Parathyroid adenoma (tissue), 2 donors: Measurements from ENCODE around the gene SUSD2.

ENCODE experiments used
- H2AFZ ChIP-seq: fragments of 300-600 bp; sonication (generic); one replicate; pipeline ENCODE4 v1.7.0; 2017; ENCODE audit warnings: antibody characterized with exemption, mild to moderate bottlenecking
- H3K27ac ChIP-seq: fragments of 300-600 bp; sonication (generic); one replicate; pipeline ENCODE4 v1.7.0; 2017
- H3K27me3 ChIP-seq: fragments of 300-600 bp; sonication (generic); one replicate; pipeline ENCODE4 v1.7.0; 2017; ENCODE audit warnings: low read length; ENCODE audit not compliant: control insufficient read depth, insufficient read depth
- H3K36me3 ChIP-seq: fragments of 300-600 bp; sonication (generic); one replicate; pipeline ENCODE4 v1.7.0; 2017; ENCODE audit warnings: low read length; ENCODE audit not compliant: control insufficient read depth, insufficient read depth
- H3K4me1 ChIP-seq: fragments of 300-600 bp; sonication (generic); one replicate; pipeline ENCODE4 v1.7.0; 2017; ENCODE audit warnings: control low read depth
- H3K4me2 ChIP-seq: fragments of 300-600 bp; sonication (generic); one replicate; pipeline ENCODE4 v1.7.0; 2017; ENCODE audit warnings: low read length
- H3K4me3 ChIP-seq: fragments of 300-600 bp; sonication (generic); one replicate; pipeline ENCODE4 v1.7.0; 2017; ENCODE audit warnings: low read depth, low read length
- H3K79me2 ChIP-seq: fragments of 300-600 bp; sonication (generic); one replicate; pipeline ENCODE4 v1.7.0; 2017; ENCODE audit warnings: control low read depth
- H3K9ac ChIP-seq: fragments of 300-600 bp; sonication (generic); one replicate; pipeline ENCODE4 v1.7.0; 2017; ENCODE audit warnings: mild to moderate bottlenecking
- H3K9me3 ChIP-seq: fragments of 300-600 bp; sonication (generic); one replicate; pipeline ENCODE4 v1.7.0; 2017; ENCODE audit warnings: low read length; ENCODE audit not compliant: control insufficient read depth
- CTCF ChIP-seq: fragments of 300-600 bp; sonication (generic); IDR thresholded peaks from one replicate; pipeline ENCODE4 v1.7.0; 2017; ENCODE audit warnings: antibody characterized with exemption, mild to moderate bottlenecking
- donor health status: primary hyperparathyroidism.

Gene SUSD2

GRCh38 chr22:24149198-24149590, 32.1 kb upstream of the SUSD2 start:
- no peaks in the 10 kb centered on the region for H3K27me3 ChIP-seq
- no peaks in the 10 kb centered on the region for H3K79me2 ChIP-seq
- H3K4me3 ChIP-seq = no peak overlapping the region
- no peak overlapping the region for H2AFZ ChIP-seq
- no peak overlapping the region for H3K9ac ChIP-seq
- no peak overlapping the region for H3K27ac ChIP-seq
- H3K4me2 ChIP-seq = no peak overlapping the region
- H3K9me3 ChIP-seq = no peaks in the 10 kb centered on the region
- TF ChIP-seq CTCF = no peak
- H3K4me1 ChIP-seq = peaks cover 8% of the 10 kb centered on the region
- no peaks in the 10 kb centered on the region for H3K36me3 ChIP-seq

DNA sequence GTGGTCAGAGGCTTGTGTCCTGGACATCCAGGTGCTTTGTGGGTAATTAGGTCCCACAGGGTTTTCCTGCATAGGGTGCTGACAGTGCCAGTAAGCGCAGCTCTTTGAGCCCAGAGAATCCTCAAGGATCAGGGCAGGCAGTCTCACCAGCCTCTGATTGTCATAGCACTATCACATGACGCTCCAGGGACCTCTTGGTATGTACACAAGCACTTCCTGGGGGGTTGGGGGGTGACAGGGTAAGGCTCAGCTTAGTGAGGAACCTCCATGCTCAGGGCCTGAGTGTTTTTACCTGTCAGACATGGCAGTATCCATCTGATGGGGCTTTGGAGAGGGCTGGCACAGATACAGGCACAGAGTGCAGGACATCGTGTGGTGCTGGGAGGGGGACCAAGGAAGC, 27.9 kb upstream of the SUSD2 start:
- Histone ChIP-seq H3K4me2 (no peak overlapping the region), H3K27me3 (no peaks in the 10 kb centered on the region), H2AFZ (no peak overlapping the region), H3K4me1 (peaks cover 3% of the 10 kb centered on the region), H3K4me3 (no peak overlapping the region), H3K27ac (no peak overlapping the region), H3K9me3 (no peaks in the 10 kb centered on the region), H3K36me3 (no peaks in the 10 kb centered on the region), H3K9ac (no peak overlapping the region), H3K79me2 (peaks cover 2% of the 10 kb centered on the region)
- TF ChIP-seq CTCF = no peak

GRCh38 chr22:24153959-24154358, 27.3 kb upstream of the SUSD2 start:
- no peak overlapping the region for H3K9ac ChIP-seq
- no peak overlapping the region for H3K4me2 ChIP-seq
- H3K27me3 ChIP-seq = no peaks in the 10 kb centered on the region
- H2AFZ ChIP-seq = no peak overlapping the region
- H3K4me1 ChIP-seq = peaks cover 3% of the 10 kb centered on the region
- H3K79me2 ChIP-seq = peaks cover 2% of the 10 kb centered on the region
- no peak for TF ChIP-seq CTCF
- no peak overlapping the region for H3K27ac ChIP-seq
- H3K4me3 ChIP-seq = no peak overlapping the region
- no peaks in the 10 kb centered on the region for H3K9me3 ChIP-seq
- no peaks in the 10 kb centered on the region for H3K36me3 ChIP-seq

DNA sequence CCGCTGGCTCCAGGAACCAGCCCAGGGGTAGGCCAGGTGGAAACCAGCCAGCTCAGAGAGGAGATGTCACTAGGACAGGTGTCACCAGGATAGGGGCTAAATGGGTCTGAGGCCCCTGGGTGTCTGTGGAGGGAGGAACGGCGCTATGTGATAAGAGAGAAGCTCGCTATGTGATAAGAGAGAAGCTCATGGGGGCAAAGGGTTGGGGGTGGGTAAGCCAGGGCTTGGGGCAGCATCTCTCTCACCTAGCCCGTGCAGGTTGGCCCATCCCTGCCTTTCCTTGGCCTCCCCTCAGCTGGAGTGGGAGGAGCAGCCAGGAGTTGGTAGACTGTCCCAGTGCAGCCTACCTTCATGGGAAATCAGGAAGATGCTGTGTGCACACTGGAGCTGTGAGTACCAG, 26.5 kb upstream of the SUSD2 start:
- H3K36me3 ChIP-seq = no peaks in the 10 kb centered on the region
- H3K9me3 ChIP-seq = no peaks in the 10 kb centered on the region
- H2AFZ ChIP-seq = no peak overlapping the region
- H3K4me1 ChIP-seq = peaks cover 3% of the 10 kb centered on the region
- no peak for TF ChIP-seq CTCF
- H3K4me3 ChIP-seq = no peak overlapping the region
- no peaks in the 10 kb centered on the region for H3K27me3 ChIP-seq
- H3K79me2 ChIP-seq = peaks cover 2% of the 10 kb centered on the region
- no peak overlapping the region for H3K9ac ChIP-seq
- H3K27ac ChIP-seq = no peak overlapping the region
- H3K4me2 ChIP-seq = no peak overlapping the region

- no peaks in the 10 kb centered on the region for H3K27me3 ChIP-seq
- peaks cover 3% of the 10 kb centered on the region for H3K4me1 ChIP-seq
- no peaks in the 10 kb centered on the region for H3K9me3 ChIP-seq
- TF ChIP-seq CTCF = peak; percentile 19
- no peaks in the 10 kb centered on the region for H3K36me3 ChIP-seq
- peak overlapping the region; percentile 28 for H3K4me3 ChIP-seq
- peak overlapping the region; percentile 76 for H3K4me2 ChIP-seq
- peaks cover 2% of the 10 kb centered on the region for H3K79me2 ChIP-seq
- no peak overlapping the region for H3K27ac ChIP-seq
- no peak overlapping the region for H3K9ac ChIP-seq
- H2AFZ ChIP-seq = no peak overlapping the region
Observed at GRCh38 chr22:24155627-24156140, 25.6 kb upstream of the SUSD2 start.
